ENCODE data around the gene UNC13D. TPM values are rescaled to one million over a fixed set of nuclear protein-coding genes. Genes with fewer than 3 reads are reported as not detected.
A peak's percentile ranks its signal among the peaks of the same experiment; 100 is the strongest.
"Not testable (repeated sequence)": the region's sequence is repeated elsewhere in the genome, so short reads cannot be mapped to it uniquely, and the experiment has no call there.

The UNC13D gene
- total RNA-seq, 2 donors from 2014 or later: 6.3 to 6.4 TPM

DNA sequence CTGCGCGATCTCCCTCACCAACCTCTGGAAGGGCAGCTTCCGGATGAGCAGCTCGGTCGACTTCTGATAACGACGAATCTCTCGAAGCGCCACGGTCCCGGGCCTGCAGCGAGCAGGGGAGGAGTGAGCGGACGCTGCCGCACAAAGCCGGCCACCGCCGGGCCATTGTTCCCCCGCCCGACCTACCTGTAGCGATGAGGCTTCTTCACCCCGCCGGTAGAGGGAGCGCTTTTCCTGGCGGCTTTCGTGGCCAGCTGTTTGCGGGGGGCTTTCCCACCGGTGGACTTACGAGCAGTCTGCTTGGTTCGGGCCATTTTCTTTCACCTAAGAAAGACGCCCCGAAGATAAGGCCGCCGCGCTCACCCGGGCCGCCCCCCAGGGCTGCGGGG, 65.3 kb downstream of the UNC13D start:
- peak overlapping the region; percentile 96 for H3K4me3 ChIP-seq (ENCODE audit: low read length)
- H3K9me3 ChIP-seq (ENCODE audit: control insufficient read depth, low read length): no peaks in the 10 kb centered on the region
- 0 to 2% methylated on average over 22 to 38 of the region's 38 CpGs for WGBS, 2 experiments (ENCODE audit: insufficient coverage in 1 of 2, insufficient read length in 1 of 2)
- Mint-ChIP-seq H3K4me3 (peak overlapping the region; percentile 97), H3K27me3 (ENCODE audit: insufficient read depth) (no peaks in the 10 kb centered on the region), H3K9me3 (peaks cover 1% of the 10 kb centered on the region), H3K27ac (peak overlapping the region; percentile 94), H3K36me3 (ENCODE audit: low read depth) (peaks cover 24% of the 10 kb centered on the region), H3K4me1 (peaks cover 30% of the 10 kb centered on the region)
- no peak for DNase-seq
- H3K4me1 ChIP-seq (ENCODE audit: control insufficient read depth, insufficient read depth, low read length): peaks cover 1% of the 10 kb centered on the region
- H3K36me3 ChIP-seq (ENCODE audit: control insufficient read depth, insufficient read depth, low read length): peaks cover 29% of the 10 kb centered on the region
- H3K9ac ChIP-seq (ENCODE audit: extremely low read depth, low read length, poor library complexity, severe bottlenecking): peak overlapping the region; percentile 99
- H3K27me3 ChIP-seq (ENCODE audit: control insufficient read depth, insufficient read depth, low read length, poor library complexity, severe bottlenecking): no peaks in the 10 kb centered on the region
- H3K27ac ChIP-seq (ENCODE audit: low read depth, low read length): peak overlapping the region; percentile 92
- TF ChIP-seq, protein P1, sequence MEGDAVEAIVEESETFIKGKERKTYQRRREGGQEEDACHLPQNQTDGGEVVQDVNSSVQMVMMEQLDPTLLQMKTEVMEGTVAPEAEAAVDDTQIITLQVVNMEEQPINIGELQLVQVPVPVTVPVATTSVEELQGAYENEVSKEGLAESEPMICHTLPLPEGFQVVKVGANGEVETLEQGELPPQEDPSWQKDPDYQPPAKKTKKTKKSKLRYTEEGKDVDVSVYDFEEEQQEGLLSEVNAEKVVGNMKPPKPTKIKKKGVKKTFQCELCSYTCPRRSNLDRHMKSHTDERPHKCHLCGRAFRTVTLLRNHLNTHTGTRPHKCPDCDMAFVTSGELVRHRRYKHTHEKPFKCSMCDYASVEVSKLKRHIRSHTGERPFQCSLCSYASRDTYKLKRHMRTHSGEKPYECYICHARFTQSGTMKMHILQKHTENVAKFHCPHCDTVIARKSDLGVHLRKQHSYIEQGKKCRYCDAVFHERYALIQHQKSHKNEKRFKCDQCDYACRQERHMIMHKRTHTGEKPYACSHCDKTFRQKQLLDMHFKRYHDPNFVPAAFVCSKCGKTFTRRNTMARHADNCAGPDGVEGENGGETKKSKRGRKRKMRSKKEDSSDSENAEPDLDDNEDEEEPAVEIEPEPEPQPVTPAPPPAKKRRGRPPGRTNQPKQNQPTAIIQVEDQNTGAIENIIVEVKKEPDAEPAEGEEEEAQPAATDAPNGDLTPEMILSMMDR (conservative IDR thresholded peaks at IDR 0.05): peak; percentile 85

DNA sequence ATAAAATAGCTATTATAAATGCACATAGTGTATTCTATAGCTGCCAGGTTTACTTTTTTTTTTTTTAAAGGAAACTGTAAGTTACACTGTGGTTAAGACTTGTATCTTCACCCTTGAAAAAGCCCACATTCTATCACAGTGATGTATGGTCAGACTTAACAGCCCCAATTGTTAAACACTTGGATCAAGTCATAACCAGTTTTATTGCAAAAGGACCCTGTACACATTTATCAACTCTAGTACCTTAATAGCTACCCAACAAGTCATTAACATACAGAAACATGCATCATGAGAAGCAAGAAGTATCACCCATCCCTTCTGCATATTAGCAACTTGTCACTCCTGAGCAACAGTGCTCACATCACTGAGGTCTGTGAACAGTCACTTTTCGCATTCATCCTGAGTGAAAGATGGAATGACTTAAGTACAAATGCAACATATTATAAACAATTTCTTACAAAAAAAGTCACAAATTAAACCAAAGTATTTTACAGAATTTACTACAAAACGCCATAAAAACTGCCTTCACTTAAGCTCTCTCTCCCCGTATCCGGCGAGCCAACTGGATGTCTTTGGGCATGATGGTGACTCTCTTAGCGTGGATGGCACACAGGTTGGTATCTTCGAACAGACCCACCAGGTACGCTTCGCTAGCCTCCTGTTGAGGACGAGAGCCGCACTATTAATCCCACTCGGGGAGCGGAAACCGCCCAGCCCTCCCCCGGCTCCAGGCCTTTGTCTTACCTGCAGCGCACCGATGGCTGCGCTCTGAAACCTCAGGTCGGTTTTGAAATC, 65.9 kb downstream of the UNC13D start:
- H3K4me3 Mint-ChIP-seq: peak overlapping the region; percentile 97
- peaks cover 24% of the 10 kb centered on the region for H3K36me3 Mint-ChIP-seq (ENCODE audit: low read depth)
- DNase-seq: peak; percentile 67
- not testable (repeated sequence) for H3K9me3 ChIP-seq (ENCODE audit: control insufficient read depth, low read length); H3K27me3 Mint-ChIP-seq (ENCODE audit: insufficient read depth); H3K27me3 ChIP-seq (ENCODE audit: control insufficient read depth, insufficient read depth, low read length, poor library complexity, severe bottlenecking); H3K9me3 Mint-ChIP-seq; H3K4me1 ChIP-seq (ENCODE audit: control insufficient read depth, insufficient read depth, low read length); H3K27ac ChIP-seq (ENCODE audit: low read depth, low read length)
- H3K4me1 Mint-ChIP-seq: peaks cover 24% of the 10 kb centered on the region
- H3K27ac Mint-ChIP-seq: peak overlapping the region; percentile 94
- H3K9ac ChIP-seq (ENCODE audit: extremely low read depth, low read length, poor library complexity, severe bottlenecking): peak overlapping the region; percentile 99
- 15 to 17% methylated on average over 12 to 19 of the region's 19 CpGs for WGBS, 2 experiments (ENCODE audit: insufficient coverage in 1 of 2, insufficient read length in 1 of 2)
- peaks cover 29% of the 10 kb centered on the region for H3K36me3 ChIP-seq (ENCODE audit: control insufficient read depth, insufficient read depth, low read length)
- peak overlapping the region; percentile 96 for H3K4me3 ChIP-seq (ENCODE audit: low read length)

DNA sequence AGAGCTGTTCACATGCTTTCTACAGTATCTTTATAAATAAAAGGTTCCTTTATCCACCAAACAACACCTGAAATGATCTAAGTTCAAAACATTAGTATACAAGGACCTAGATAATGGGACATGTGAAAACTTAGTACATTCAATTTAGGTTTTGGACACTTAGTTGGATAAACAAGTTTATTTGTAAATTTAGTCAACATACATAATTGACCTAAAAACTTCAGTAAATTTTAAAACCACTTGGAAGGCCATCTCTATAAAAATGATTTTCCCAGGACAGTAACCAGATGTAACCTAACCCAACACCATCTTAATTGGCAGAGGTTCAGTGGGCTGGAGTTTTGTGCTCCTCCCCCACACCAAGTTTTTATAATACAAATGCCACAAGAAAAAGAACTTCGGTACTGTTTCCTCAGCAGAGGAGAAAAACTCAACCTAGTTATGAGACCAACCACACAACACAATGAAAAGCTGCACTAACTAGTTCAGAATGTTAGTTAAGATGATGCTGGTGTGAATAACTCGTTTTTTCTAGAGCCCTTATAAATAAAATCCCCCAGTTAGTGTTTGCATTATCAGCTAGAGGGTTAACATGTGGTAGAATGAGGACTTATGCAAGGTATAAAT, 66.8 kb downstream of the UNC13D start:
- no peak overlapping the region for H3K27ac ChIP-seq (ENCODE audit: low read depth, low read length)
- peak overlapping the region; percentile 97 for H3K4me3 Mint-ChIP-seq
- DNase-seq: no peak
- H3K27me3 Mint-ChIP-seq (ENCODE audit: insufficient read depth): no peaks in the 10 kb centered on the region
- no peaks in the 10 kb centered on the region for H3K4me1 ChIP-seq (ENCODE audit: control insufficient read depth, insufficient read depth, low read length)
- H3K4me1 Mint-ChIP-seq: peaks cover 20% of the 10 kb centered on the region
- peaks cover 29% of the 10 kb centered on the region for H3K36me3 ChIP-seq (ENCODE audit: control insufficient read depth, insufficient read depth, low read length)
- peak overlapping the region; percentile 65 for H3K27ac Mint-ChIP-seq
- peaks cover 24% of the 10 kb centered on the region for H3K36me3 Mint-ChIP-seq (ENCODE audit: low read depth)
- 80% methylated on average over 1 of the region's 2 CpGs; no CpG with 5 or more reads in 1 of the 2 experiments for WGBS, 2 experiments (ENCODE audit: insufficient coverage in 1 of 2, insufficient read length in 1 of 2)
- peak overlapping the region; percentile 99 for H3K9ac ChIP-seq (ENCODE audit: extremely low read depth, low read length, poor library complexity, severe bottlenecking)
- TF ChIP-seq, protein P1 (conservative IDR thresholded peaks at IDR 0.05): no peak
- H3K4me3 ChIP-seq (ENCODE audit: low read length): peak overlapping the region; percentile 96
- H3K9me3 Mint-ChIP-seq: peaks cover 1% of the 10 kb centered on the region
- H3K9me3 ChIP-seq (ENCODE audit: control insufficient read depth, low read length): no peaks in the 10 kb centered on the region
- no peaks in the 10 kb centered on the region for H3K27me3 ChIP-seq (ENCODE audit: control insufficient read depth, insufficient read depth, low read length, poor library complexity, severe bottlenecking)

Small RNA genes within 50 kb of the gene (microRNA-seq; reads per million reads assigned to microRNA genes)
- not detected for gene MIR4738 (ENCODE audit: borderline microRNAs expressed)

Other genes starting within 250 kb of the UNC13D start
- under 1 TPM in 1 of 2 donors, not detected in 1; 0.40 TPM for gene SMIM5, start 211.0 kb downstream of the UNC13D start, total RNA-seq
- 10 to 100 TPM; 54.3 TPM for gene RECQL5, start 177.2 kb downstream of the UNC13D start, total RNA-seq
- gene SAP30BP, start 177.1 kb downstream of the UNC13D start, total RNA-seq: 100 to 1,000 TPM in 1 of 2 donors, 10 to 100 TPM in 1; 96.5 to 113 TPM
- 1 to 10 TPM; 3.4 to 5.1 TPM for gene ITGB4, start 122.9 kb downstream of the UNC13D start, total RNA-seq
- gene GALK1, start 79.2 kb downstream of the UNC13D start, total RNA-seq: 10 to 100 TPM; 26.7 to 33.2 TPM
- 10 to 100 TPM; 38.0 to 39.0 TPM for gene UNK, start 59.6 kb downstream of the UNC13D start, total RNA-seq
- gene WBP2, start 10.9 kb upstream of the UNC13D start, total RNA-seq: 10 to 100 TPM; 74.3 to 82.7 TPM
- 1 to 10 TPM; 1.6 to 2.7 TPM for gene TRIM47, start 34.2 kb upstream of the UNC13D start, total RNA-seq
- 10 to 100 TPM; 27.4 to 35.3 TPM for gene TRIM65, start 52.5 kb upstream of the UNC13D start, total RNA-seq
- gene MRPL38, start 60.5 kb upstream of the UNC13D start, total RNA-seq: 100 to 1,000 TPM; 103 to 118 TPM
- 10 to 100 TPM; 25.9 to 39.1 TPM for gene FBF1, start 96.6 kb upstream of the UNC13D start, total RNA-seq
- gene ACOX1, start 134.8 kb upstream of the UNC13D start, total RNA-seq: 10 to 100 TPM; 28.6 to 37.1 TPM
- gene TEN1, start 134.8 kb upstream of the UNC13D start, total RNA-seq: 10 to 100 TPM; 12.1 to 15.3 TPM
- 10 to 100 TPM in 1 of 2 donors, 1 to 10 TPM in 1; 7.3 to 11.7 TPM for gene CDK3, start 156.5 kb upstream of the UNC13D start, total RNA-seq
- gene EVPL, start 182.9 kb upstream of the UNC13D start, total RNA-seq: under 1 TPM; 0.20 to 0.51 TPM
- gene SRP68, start 228.1 kb upstream of the UNC13D start, total RNA-seq: 10 to 100 TPM; 73.9 to 78.0 TPM
- gene GALR2, start 230.4 kb upstream of the UNC13D start, total RNA-seq: not detected
- gene ZACN, start 234.8 kb upstream of the UNC13D start, total RNA-seq: under 1 TPM in 1 of 2 donors, not detected in 1; 0.09 TPM

All from endodermal cell (in vitro differentiated cells).